ENCODE data around the gene VWA3A.
A peak's percentile ranks its signal among the peaks of the same experiment; 100 is the strongest.
"Not testable (repeated sequence)": the region's sequence is repeated elsewhere in the genome, so short reads cannot be mapped to it uniquely, and the experiment has no call there.

The VWA3A gene

DNA sequence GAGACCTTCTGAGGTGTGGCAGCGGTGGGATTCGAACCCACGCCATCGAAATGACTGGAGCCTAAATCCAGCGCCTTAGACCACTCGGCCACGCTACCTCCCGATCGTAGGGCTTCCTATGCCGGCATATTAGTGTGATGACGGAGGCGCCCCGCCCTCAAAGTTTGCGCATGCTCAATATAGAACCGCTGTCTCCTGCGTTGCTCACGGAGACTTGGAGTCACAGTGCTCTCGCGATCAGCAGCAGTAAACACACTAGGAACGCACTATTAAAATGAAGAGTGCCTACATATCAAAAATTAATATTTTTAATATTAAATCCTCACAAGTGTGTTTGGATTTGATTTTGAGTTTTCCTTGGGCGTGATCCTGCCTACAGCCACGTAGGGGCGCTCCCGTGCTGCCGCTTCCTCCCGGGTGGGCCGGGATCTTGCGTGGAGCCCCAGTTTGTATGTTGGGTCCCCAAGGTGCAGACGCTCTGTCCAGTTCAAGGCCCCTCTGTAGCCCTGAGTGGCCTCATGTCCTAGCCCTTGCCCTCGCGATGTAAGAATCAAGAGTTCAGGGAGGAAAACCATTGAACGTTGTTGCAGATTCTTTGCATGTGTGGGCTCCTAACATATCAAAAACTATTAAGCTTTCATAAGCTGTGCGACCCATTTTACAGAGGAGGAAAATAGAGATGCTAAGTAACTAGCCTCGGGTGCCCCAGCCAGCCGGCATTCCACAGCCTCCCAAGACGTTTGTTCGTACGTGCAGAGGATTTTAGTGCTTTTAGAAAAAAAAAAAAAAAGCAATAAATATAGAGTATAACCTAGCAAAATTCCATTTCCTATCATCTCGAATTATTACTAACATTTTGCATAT lies 103.6 kb downstream of the VWA3A start:
- Histone ChIP-seq H3K4me3 (ENCODE audit: low read length) (peak overlapping the region; percentile 82), H3K27me3 (replicated peaks; ENCODE audit: control insufficient read depth, insufficient read depth, low read length) (no peaks in the 10 kb centered on the region), H3K9me3 (ENCODE audit: control insufficient read depth, low read length) (no peaks in the 10 kb centered on the region), H3K9ac (ENCODE audit: low read length) (peak overlapping the region; percentile 83), H3K36me3 (ENCODE audit: control insufficient read depth, insufficient read depth, low read length, severe bottlenecking) (no peaks in the 10 kb centered on the region), H3K4me1 (ENCODE audit: control insufficient read depth, insufficient read depth, low read length) (peaks cover 31% of the 10 kb centered on the region)
- peak; percentile 92 for DNase-seq (ENCODE audit: low read depth)

GRCh38 chr16:22196559-22197168 lies 104.3 kb downstream of the VWA3A start:
- not testable (repeated sequence) for H3K27me3 ChIP-seq (replicated peaks; ENCODE audit: control insufficient read depth, insufficient read depth, low read length); DNase-seq (ENCODE audit: low read depth); H3K9ac ChIP-seq (ENCODE audit: low read length); H3K36me3 ChIP-seq (ENCODE audit: control insufficient read depth, insufficient read depth, low read length, severe bottlenecking); H3K9me3 ChIP-seq (ENCODE audit: control insufficient read depth, low read length)
- H3K4me1 ChIP-seq (ENCODE audit: control insufficient read depth, insufficient read depth, low read length): peaks cover 27% of the 10 kb centered on the region
- peak overlapping the region; percentile 82 for H3K4me3 ChIP-seq (ENCODE audit: low read length)

- peak; percentile 27 for DNase-seq (ENCODE audit: low read depth)
- Histone ChIP-seq H3K9ac (ENCODE audit: low read length) (peak overlapping the region; percentile 86), H3K4me3 (ENCODE audit: low read length) (no peak overlapping the region), H3K4me1 (ENCODE audit: control insufficient read depth, insufficient read depth, low read length) (peaks cover 16% of the 10 kb centered on the region), H3K9me3 (ENCODE audit: control insufficient read depth, low read length) (no peaks in the 10 kb centered on the region), H3K27me3 (replicated peaks; ENCODE audit: control insufficient read depth, insufficient read depth, low read length) (no peaks in the 10 kb centered on the region), H3K36me3 (ENCODE audit: control insufficient read depth, insufficient read depth, low read length, severe bottlenecking) (no peaks in the 10 kb centered on the region)
Measured at GRCh38 chr16:22198547-22199293, 106.4 kb downstream of the VWA3A start.

DNA sequence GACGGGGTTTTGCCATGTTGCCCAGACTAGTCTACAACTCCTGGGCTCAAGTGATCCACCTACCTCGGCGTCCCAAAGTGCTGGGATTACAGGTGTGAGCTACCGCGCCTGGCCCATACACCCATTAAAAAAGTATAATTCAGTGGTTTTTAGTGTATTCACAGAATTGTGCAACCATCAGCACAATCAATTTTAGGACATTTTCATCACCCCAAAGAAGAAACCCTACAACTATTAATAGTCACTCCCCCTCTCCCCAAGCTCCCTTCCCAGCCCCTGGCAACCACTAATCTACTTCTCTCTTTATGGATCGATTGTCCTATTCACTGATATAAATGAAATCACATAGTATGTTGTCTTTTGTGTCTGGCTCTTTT lies 109.9 kb downstream of the VWA3A start:
- DNase-seq (ENCODE audit: low read depth): no peak

GRCh38 chr16:22203091-22203490 lies 110.8 kb downstream of the VWA3A start:
- DNase-seq (ENCODE audit: low read depth): no peak
- no peak overlapping the region for H3K9ac ChIP-seq (ENCODE audit: low read length)

More for the DNA sequence above, 109.9 kb downstream of the VWA3A start:
- no peaks in the 10 kb centered on the region for H3K36me3 ChIP-seq (ENCODE audit: control insufficient read depth, insufficient read depth, low read length, severe bottlenecking)
- no peak overlapping the region for H3K9ac ChIP-seq (ENCODE audit: low read length)
- no peaks in the 10 kb centered on the region for H3K27me3 ChIP-seq (replicated peaks; ENCODE audit: control insufficient read depth, insufficient read depth, low read length)
- peaks cover 21% of the 10 kb centered on the region for H3K4me1 ChIP-seq (ENCODE audit: control insufficient read depth, insufficient read depth, low read length)
- no peak overlapping the region for H3K4me3 ChIP-seq (ENCODE audit: low read length)
- no peaks in the 10 kb centered on the region for H3K9me3 ChIP-seq (ENCODE audit: control insufficient read depth, low read length)

DNA sequence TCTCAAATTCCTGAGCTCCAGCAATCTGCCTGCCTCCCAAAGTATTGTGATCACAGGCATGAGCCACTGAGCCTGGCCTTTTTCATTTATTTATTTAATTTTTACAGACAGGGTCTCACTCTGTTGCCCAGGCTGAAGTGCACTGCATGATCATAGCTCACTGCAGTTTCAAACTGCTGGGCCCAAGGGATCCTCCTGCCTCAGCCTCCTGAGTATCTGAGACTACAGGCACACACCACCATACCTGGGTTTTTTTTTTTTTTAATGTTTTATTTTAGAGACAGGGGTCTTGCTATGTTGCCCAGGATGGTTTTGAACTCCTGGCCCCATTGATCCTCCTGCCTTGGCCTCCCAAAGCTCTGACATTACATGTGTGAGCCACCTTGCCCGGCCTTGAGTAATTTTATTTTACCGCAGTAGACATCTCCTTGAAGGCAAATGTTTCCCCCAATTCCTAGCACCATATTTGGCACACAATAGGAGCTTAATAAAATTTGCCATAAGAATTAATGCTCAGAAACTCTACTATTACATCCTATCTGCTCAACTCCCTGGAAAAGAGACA lies 111.8 kb downstream of the VWA3A start:
- Histone ChIP-seq H3K9ac (ENCODE audit: low read length) (no peak overlapping the region), H3K9me3 (ENCODE audit: control insufficient read depth, low read length) (no peaks in the 10 kb centered on the region), H3K27me3 (replicated peaks; ENCODE audit: control insufficient read depth, insufficient read depth, low read length) (no peaks in the 10 kb centered on the region), H3K36me3 (ENCODE audit: control insufficient read depth, insufficient read depth, low read length, severe bottlenecking) (no peaks in the 10 kb centered on the region), H3K4me3 (ENCODE audit: low read length) (no peak overlapping the region), H3K4me1 (ENCODE audit: control insufficient read depth, insufficient read depth, low read length) (peaks cover 29% of the 10 kb centered on the region)
- no peak for DNase-seq (ENCODE audit: low read depth)

More at GRCh38 chr16:22203091-22203490, 110.8 kb downstream of the VWA3A start:
- no peaks in the 10 kb centered on the region for H3K9me3 ChIP-seq (ENCODE audit: control insufficient read depth, low read length)
- no peak overlapping the region for H3K4me3 ChIP-seq (ENCODE audit: low read length)
- H3K36me3 ChIP-seq (ENCODE audit: control insufficient read depth, insufficient read depth, low read length, severe bottlenecking): no peaks in the 10 kb centered on the region
- peaks cover 27% of the 10 kb centered on the region for H3K4me1 ChIP-seq (ENCODE audit: control insufficient read depth, insufficient read depth, low read length)
- H3K27me3 ChIP-seq (replicated peaks; ENCODE audit: control insufficient read depth, insufficient read depth, low read length): no peaks in the 10 kb centered on the region

DNA sequence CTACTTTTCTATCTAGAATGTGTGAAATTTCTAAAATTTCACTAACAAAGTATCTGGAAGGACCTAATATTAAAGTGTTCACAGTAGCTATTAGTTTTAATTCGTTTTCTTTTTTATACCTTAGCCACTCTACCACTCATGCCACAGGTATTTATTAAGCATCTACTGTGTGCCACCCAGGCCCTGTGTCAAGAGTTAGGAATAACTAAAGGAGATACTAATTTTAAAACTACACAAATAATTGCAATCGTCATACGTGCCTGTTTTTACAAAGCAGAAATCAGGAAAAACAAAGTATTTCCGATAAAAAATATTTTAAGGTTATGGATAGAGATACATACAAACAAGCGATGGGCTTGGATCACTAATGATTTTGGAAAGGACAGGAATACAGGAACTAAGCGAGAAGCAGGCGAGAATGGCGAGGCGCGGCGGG lies 113.3 kb downstream of the VWA3A start:
- peak overlapping the region; percentile 96 for H3K4me3 ChIP-seq (ENCODE audit: low read length)
- no peaks in the 10 kb centered on the region for H3K36me3 ChIP-seq (ENCODE audit: control insufficient read depth, insufficient read depth, low read length, severe bottlenecking)
- H3K4me1 ChIP-seq (ENCODE audit: control insufficient read depth, insufficient read depth, low read length): peaks cover 27% of the 10 kb centered on the region
- no peak for DNase-seq (ENCODE audit: low read depth)
- no peaks in the 10 kb centered on the region for H3K9me3 ChIP-seq (ENCODE audit: control insufficient read depth, low read length)
- H3K27me3 ChIP-seq (replicated peaks; ENCODE audit: control insufficient read depth, insufficient read depth, low read length): no peaks in the 10 kb centered on the region
- peak overlapping the region; percentile 93 for H3K9ac ChIP-seq (ENCODE audit: low read length)

DNA sequence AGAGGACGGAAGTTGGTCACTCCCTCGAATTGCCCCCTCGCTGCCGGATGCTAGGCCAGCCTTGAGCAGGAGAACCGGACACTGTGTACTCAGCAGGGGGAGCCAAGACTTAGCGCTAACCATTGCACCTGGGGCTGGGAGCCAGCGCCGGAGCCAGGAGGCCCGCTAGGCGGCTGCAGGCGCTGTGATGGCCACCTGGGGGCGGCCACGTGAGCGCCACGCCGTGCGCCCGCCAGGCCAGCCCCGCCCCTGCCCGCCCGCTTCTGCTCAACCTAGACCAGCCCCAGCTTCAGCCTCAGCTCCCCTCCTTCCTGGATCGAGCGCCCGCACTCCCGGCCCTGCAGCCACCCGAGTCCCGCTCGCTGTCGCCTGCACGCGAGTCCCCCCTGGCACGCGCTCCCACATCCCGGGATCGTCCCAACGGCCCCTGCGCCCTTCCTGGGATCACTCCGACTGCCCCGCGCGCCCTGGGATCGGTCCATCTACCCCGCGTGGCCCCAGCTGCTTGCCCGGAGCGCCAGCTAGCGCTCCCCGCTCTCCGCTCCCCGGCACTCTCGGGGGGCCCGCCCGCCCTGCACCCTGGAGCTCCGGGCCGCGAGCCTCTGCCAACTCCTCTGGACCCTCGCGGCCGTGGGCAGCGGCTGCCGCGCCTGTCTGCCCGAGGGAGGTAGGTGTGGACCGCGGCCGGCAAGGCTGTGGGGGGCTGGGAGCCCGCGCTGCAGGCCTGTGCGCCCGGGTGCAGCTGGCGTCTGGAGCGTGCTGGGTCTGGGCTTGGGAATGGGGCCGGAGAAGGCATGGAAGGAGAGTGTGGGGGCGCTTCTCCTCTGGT lies 113.9 kb downstream of the VWA3A start, which contains the start of gene EEF2K:
Gene EEF2K (plus strand): TSS at position 266 of the 829 bp plus-strand sequence. CDS start 19,452 bp downstream, outside the sequence.
- peak within 1 kb of the TSS; percentile 93 for H3K9ac ChIP-seq (ENCODE audit: low read length)
- no peaks in the 10 kb centered on the region for H3K36me3 ChIP-seq (ENCODE audit: control insufficient read depth, insufficient read depth, low read length, severe bottlenecking)
- peak; percentile 97 for DNase-seq (ENCODE audit: low read depth)
- H3K27me3 ChIP-seq (replicated peaks; ENCODE audit: control insufficient read depth, insufficient read depth, low read length): no peaks in the 10 kb centered on the region
- H3K4me3 ChIP-seq (ENCODE audit: low read length): peak within 1 kb of the TSS; percentile 96
- H3K4me1 ChIP-seq (ENCODE audit: control insufficient read depth, insufficient read depth, low read length): peaks cover 33% of the 10 kb centered on the region
- H3K9me3 ChIP-seq (ENCODE audit: control insufficient read depth, low read length): no peaks in the 10 kb centered on the region

Measured in adipocyte (in vitro differentiated cells).